NCI-H774 (cell line): ENCODE measurements around the gene DNAH7.
"Not testable (repeated sequence)": the region's sequence is repeated elsewhere in the genome, so short reads cannot be mapped to it uniquely, and the experiment has no call there.

ENCODE experiments used
- DNase-seq: peaks from one replicate; lab custom pipeline; 2025; lab: John Stamatoyannopoulos, UW

Gene DNAH7

DNA sequence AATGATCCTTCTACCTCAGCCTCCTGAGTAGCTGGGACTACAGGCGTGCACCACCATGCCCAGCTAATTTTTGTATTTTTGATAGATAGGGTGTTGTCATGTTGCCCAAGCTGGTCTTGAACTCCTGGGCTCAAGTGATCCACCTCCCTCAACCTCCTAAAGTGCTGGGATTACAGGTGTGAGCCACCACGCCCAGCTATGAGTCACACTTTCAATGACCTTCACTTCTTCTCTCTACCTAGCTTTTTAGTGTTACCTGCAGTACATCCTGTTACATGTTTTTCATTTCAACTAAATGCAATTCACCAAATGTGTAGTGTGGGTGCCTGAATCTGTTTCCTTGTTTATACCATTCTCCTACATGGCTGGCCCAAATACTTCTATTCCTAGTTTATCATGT lies 347.6 kb downstream of the DNAH7 start:
- no peak for DNase-seq

DNA sequence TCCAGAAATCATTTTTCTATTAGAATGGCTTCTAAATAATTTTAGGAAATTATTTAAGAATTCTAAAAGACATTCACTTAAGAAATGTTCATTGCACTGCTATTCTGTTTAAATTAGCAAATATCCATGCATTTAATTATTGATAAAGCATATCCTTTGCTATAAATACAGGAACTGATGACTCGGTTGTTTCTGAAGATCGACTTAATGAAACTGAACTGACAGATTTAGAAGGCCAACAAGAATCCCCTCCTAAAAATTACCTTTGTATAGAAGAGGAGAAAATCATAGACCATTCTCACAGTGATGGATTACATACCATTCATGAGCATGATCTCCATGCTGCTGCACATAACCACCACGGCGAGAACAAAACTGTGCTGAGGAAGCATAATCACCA lies 352.2 kb downstream of the DNAH7 start:
- DNase-seq, result no peak

DNA sequence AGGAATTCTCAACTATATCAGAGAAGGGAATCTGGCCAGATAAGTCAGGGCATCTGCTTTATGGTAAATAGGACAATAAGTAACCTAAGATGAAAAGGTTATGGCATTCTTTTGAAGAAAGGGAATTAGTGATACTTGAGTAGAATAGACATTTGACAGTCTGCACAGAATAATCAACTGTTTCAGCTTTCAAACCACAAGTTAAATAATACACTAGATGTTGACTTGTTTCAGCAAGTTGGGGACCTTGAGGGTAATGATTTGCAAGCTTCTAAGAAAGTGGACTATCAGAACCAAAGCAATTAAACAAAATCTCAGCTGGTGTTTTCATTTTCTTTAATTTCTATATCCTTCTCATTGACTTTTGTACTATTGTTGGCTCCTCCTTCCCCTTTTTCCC lies 357.2 kb downstream of the DNAH7 start:
- DNase-seq, result no peak

DNA sequence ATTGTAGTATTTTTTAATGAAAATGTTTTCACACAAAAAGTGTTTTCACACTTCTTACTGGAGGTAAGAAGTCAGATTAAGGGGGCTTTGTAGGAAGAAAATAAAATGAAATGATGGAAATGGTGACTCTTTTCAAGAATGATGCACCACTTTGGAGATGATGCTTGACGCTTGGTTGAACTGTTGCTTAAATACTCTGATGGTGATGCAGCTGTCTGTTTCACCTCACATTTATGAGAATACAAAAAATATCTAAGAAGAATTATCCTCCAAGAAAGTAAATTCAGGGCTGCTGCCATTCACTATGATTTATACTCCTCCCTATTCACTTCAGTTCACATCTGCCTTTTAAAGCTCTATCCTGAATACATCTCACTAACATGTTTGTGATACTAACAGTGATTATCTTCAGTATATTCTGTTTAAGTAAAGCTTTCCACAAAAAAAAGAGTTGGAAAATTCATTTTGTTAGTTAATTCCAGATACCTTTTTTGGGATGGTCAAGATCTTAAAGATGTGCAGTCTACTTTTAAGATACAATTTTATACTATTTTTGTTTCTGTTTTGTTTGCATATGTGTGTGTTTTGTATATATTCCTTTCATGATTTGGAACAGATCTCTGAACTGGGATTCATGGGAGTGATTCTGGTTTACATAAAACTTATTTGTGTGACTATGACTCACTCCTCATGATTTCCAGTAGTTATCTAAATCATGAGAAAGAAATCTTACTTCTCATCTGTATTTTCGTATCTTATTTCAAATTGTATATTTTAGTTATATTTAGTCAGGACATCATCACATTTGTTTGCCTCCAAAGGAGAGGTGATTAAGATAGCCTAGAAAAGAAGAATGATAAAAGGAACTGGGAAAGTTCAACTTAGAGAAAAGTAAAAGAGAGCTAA lies 358.5 kb downstream of the DNAH7 start:
- DNase-seq, result no peak

DNA sequence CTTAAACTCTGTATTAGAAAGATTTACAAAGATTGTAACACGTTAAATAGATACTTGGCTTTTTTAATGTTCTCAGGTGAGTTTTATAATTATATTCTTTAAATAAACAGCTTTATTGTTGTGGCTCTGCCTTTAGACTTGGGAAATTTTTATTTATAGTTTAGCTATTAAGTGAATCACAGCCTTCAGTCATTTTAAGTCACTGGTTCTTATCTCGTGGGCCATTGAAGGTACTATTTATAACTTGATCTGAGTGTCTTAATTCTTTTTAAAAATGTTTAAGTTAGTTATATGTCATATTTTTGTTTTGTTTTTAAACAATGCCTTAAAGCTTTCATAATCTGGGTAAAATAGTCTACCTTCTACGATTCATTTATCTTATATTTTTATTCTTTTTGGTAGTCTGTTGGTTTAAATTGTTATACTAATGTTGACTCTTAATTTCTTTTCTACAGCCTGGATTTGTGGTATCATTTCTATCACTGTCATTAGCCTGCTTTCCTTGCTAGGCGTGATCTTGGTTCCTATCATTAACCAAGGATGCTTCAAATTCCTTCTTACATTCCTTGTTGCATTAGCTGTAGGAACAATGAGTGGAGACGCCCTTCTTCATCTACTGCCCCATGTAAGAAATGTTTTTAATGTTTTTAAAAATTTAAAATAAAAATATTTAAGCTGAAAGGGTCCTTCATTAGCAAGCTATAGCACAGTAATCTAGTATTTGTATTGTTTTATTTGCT lies 362.3 kb downstream of the DNAH7 start:
- no peak for DNase-seq

DNA sequence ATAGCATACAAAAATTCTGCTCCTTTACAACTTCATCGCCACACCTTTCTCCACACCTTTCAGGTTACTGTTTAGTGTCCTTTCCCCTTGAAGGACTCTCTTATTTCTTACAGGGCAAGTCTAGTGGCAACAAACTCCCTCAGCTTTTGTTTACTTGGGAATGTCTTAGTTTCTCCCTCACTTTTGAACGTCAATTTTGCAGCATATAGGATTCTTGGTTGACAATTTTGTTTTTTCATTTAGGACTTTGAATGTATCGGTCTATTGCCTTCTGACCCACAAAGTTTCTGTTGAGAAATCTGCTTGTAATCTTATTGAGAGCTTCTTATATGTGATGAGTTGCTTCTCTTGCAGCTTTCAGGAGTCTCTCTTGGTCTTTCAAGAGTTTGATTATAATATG lies 368.2 kb downstream of the DNAH7 start:
- DNase-seq, result no peak

DNA sequence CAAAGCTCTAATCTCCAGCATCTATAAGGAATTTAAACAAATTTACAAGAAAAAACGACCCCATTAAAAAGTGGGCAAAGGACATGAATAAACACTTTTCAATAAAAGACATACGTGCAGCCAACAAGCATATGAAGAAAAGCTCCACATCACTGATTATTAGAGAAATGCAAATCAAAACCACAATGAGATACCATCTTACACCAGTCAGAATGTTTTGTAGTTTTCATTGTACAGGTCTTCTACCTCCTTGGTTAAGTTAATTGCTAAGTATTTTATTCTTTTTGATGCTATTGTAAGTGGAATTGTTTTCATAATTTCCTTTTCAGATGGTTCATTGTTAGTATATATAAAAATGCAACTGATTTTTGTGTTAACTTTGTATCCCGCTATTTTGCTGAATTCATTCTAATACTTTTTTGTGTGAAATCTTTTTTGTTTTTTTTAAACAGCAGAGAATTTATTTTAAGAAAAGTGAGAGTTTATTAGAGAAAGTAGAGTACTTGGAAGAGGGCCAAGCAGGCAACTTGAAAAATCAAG lies 370.9 kb downstream of the DNAH7 start:
- DNase-seq, result no peak

DNA sequence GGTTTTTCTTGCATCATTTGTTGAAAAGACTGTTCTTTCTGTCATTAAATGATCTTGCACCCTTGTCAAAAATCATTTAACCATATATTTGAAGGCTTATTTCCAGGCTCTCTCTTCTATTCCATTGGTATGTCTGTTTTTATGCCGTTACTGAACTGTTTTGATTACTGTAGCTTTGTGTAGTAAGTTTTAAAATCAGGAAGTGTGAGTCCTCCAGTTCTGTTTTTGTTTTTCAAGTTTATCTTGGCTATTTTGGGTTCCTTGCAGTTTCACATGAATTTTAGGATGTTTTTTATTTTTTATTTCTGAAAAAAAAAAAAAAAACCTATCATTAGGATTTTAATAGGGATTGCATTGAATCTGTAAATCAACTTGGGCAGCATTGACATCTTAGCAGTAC lies 372.6 kb downstream of the DNAH7 start:
- no peak for DNase-seq

DNA sequence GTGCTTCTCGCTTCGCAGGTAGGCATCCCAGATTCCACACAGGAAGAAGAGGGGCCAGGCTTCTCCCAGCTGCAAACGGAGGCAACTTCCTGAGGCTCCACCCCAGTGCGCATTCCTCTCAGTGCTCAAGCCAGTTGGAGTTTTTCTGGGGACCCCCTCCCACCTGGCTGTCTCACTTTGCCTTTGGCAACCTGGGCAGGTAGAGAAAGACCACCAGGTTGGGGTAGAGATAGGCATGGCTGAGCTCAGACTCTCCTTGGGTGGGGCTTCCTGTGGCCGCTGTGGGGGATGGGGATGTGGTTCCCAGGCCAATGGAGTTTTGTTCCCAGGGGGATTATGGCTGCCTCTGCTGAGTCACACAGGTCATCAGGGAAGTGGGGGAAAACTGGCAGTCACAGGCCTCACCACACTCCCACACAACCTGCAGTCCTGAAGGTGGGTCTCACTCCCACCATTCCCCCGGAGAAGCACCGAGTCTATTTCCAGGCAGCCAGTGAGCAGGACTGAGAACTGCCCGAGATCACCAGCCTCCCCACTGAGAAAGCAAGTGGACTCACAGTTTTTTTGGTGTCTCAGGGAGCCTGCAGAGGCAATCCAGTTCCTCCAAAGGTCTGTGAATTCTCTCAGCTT lies 373.5 kb downstream of the DNAH7 start:
- no peak for DNase-seq

DNA sequence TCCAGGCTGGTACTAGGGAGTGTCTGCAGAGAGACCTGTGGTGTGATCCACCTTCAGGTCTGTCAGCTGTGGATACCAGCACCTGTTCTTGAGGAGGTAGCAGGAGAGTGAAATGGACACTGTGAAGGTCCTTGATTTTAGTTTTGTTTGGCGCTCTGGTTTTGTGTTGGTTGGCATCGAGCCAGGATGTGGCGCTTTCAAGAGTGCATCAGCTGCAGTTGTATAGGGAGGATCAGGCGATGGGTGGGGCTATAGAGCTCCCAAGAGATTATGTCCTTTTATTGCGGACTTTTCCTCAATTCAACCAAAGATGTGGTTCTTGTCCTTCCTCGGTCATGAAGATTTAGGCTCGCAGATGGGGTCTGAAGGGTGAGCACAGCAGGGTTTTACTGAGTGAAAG lies 374.1 kb downstream of the DNAH7 start:
- DNase-seq, result no peak

DNA sequence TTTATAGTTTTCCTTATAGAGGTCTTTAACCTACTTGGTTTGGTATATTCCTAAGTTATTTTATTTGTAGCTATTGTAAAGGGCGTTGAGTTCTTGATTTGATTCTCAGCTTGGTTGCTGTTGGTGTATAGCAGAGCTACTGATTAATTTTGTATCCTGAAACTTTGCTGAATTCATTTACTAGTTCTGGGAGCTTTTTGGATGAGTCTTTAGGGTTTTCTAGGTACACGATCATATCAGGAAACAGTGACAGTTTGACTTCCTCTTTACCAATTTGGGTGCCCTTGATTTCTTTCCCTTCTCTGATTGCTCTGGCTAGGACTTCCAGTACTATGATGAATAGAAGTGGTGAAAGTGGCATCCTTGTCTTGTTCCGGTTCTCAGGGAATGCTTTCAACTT lies 376.1 kb downstream of the DNAH7 start:
- DNase-seq, result not testable (repeated sequence)
